Smooth muscle cell (in vitro differentiated cells): ENCODE data around the gene CYB5R2. TPM values are rescaled to one million over a fixed set of nuclear protein-coding genes. Genes with fewer than 3 reads are reported as not detected.
"Not testable (repeated sequence)": the region's sequence is repeated elsewhere in the genome, so short reads cannot be mapped to it uniquely, and the experiment has no call there.

Experiments
- DNase-seq: peaks from one replicate; lab custom pipeline; 2025; ENCODE audit not compliant: unreplicated experiment; lab: John Stamatoyannopoulos, UW
- H2AFZ ChIP-seq: fragments of 200-600 bp; sonication (generic); 2 replicates; pipeline ENCODE4 v1.6.0; 2016; ENCODE audit warnings: antibody characterized with exemption, low read depth, mild to moderate bottlenecking
- H3F3A ChIP-seq: fragments of 200-600 bp; sonication (generic); 2 replicates; pipeline ENCODE4 v1.6.0; 2017; ENCODE audit warnings: antibody characterized with exemption, low read depth
- H3K27ac ChIP-seq: fragments of 200-600 bp; sonication (generic); 2 replicates; pipeline ENCODE4 v1.5.1; 2016; ENCODE audit warnings: low read depth, mild to moderate bottlenecking
- H3K27me3 ChIP-seq: fragments of 200-600 bp; sonication (generic); 2 replicates; pipeline ENCODE4 v1.6.1; 2016; ENCODE audit warnings: low read depth, mild to moderate bottlenecking
- H3K36me3 ChIP-seq: fragments of 200-600 bp; sonication (generic); 2 replicates; pipeline ENCODE4 v1.5.1; 2016; ENCODE audit warnings: low read depth
- H3K4me1 ChIP-seq: fragments of 200-600 bp; sonication (generic); 2 replicates; pipeline ENCODE4 v1.5.1; 2016; ENCODE audit warnings: low read depth
- H3K4me2 ChIP-seq: fragments of 200-600 bp; sonication (generic); 2 replicates; pipeline ENCODE4 v1.6.0; 2016; ENCODE audit warnings: mild to moderate bottlenecking
- H3K4me3 ChIP-seq: fragments of 200-600 bp; sonication (generic); 2 replicates; pipeline ENCODE4 v1.5.1; 2016; ENCODE audit warnings: mild to moderate bottlenecking
- H3K79me2 ChIP-seq: fragments of 200-600 bp; sonication (generic); 2 replicates; pipeline ENCODE4 v1.6.0; 2016; ENCODE audit warnings: low read depth, mild to moderate bottlenecking
- H3K9ac ChIP-seq: fragments of 200-600 bp; sonication (generic); 2 replicates; pipeline ENCODE4 v1.6.0; 2016; ENCODE audit warnings: low read depth
- H3K9me3 ChIP-seq: fragments of 200-600 bp; sonication (generic); replicated peaks from 2 replicates; pipeline ENCODE4 v1.5.1; 2016; ENCODE audit warnings: low read depth
- H4K20me1 ChIP-seq: fragments of 200-600 bp; sonication (generic); 2 replicates; pipeline ENCODE4 v1.6.0; 2016; ENCODE audit warnings: low read depth
- WGBS: methylation state at CpG from one replicate; pipeline ENCODE4 v1.1.7; 2016; ENCODE audit warnings: low lambda C conversion rate; 5-methylcytosine and 5-hydroxymethylcytosine counted together
- polyA plus RNA-seq: library from polyadenylated mRNA; unstranded; fragments of >200 nt; fragmentation: Nextera tagmentation; extraction: Ambion mirVana; gene quantifications from 2 replicates; pipeline ENCODE4 v1.2.1, GENCODE V29; 2016
- total RNA-seq: library from RNA; depleted of rRNA; stranded (reverse); fragments of >200 nt; gene quantifications from 2 replicates; pipeline ENCODE4 v1.2.3, GENCODE V29; 2014
- TF ChIP-seq, protein P1 (sequence below): fragments of 200-600 bp; sonication (generic); IDR thresholded peaks from 2 replicates; pipeline ENCODE4 v1.5.1; 2017; ENCODE audit warnings: borderline replicate concordance, mild to moderate bottlenecking, antibody characterized with exemption; ENCODE audit not compliant: insufficient read depth, poor library complexity, severe bottlenecking

CYB5R2 gene
- total and polyA plus RNA-seq, 2 experiments from 2014 or later, result 32.4 to 45.1 TPM

DNA sequence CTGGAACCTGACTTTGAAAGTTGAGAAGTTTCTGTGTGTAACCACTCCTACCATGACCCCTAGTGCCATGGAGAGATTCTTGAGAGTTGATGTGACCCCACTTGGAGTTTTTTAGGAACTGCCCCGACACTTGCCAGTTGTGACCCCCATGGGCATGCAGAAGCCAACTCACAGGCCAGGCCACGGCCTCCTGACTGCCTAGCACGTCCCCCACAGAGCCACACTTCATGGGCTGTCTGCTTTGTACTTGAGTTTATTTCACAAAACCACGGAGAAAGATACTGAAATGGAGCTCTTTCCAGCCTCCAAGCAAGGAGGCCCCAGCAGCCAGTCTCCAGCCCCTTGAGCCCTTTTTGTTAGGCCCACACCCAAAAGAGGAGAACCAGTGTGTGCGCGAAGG is 8.4 kb downstream of the CYB5R2 start:
- H3K4me1 ChIP-seq, result peaks cover 14% of the 10 kb centered on the region
- WGBS, result 82% methylated on average over 6 of the region's 6 CpGs
- no peak for DNase-seq

DNA sequence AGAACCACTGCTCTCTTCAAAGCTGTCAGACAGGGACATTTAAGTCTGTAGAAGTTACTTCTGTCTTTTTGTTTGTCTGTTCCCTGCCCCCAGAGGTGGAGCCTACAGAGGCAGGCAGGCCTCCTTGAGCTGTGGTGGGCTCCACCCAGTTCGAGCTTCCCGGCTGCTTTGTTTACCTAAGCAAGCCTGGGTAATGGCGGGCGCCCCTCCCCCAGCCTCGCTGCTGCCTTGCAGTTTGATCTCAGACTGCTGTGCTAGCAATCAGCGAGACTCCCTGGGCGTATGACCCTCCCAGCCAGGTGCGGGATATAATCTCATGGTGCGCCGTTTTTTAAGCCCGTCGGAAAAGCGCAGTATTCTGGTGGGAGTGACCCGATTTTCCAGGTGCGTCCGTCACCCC is 9.8 kb downstream of the CYB5R2 start:
- H4K20me1 ChIP-seq, H3K4me3 ChIP-seq, H3K79me2 ChIP-seq, H3K4me2 ChIP-seq, H3K9ac ChIP-seq, DNase-seq, H2AFZ ChIP-seq, H3F3A ChIP-seq, H3K9me3 ChIP-seq, H3K27ac ChIP-seq, H3K36me3 ChIP-seq, H3K27me3 ChIP-seq: not testable (repeated sequence)
- H3K4me1 ChIP-seq, result peaks cover 14% of the 10 kb centered on the region
- WGBS, result 89% methylated on average over 16 of the region's 16 CpGs

More for the DNA sequence above, 8.4 kb downstream of the CYB5R2 start:
- TF ChIP-seq, protein P1, sequence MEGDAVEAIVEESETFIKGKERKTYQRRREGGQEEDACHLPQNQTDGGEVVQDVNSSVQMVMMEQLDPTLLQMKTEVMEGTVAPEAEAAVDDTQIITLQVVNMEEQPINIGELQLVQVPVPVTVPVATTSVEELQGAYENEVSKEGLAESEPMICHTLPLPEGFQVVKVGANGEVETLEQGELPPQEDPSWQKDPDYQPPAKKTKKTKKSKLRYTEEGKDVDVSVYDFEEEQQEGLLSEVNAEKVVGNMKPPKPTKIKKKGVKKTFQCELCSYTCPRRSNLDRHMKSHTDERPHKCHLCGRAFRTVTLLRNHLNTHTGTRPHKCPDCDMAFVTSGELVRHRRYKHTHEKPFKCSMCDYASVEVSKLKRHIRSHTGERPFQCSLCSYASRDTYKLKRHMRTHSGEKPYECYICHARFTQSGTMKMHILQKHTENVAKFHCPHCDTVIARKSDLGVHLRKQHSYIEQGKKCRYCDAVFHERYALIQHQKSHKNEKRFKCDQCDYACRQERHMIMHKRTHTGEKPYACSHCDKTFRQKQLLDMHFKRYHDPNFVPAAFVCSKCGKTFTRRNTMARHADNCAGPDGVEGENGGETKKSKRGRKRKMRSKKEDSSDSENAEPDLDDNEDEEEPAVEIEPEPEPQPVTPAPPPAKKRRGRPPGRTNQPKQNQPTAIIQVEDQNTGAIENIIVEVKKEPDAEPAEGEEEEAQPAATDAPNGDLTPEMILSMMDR, result no peak
- H3K27me3 ChIP-seq, result no peaks in the 10 kb centered on the region
- H3K27ac ChIP-seq, result no peak overlapping the region
- peaks cover 8% of the 10 kb centered on the region for H3F3A ChIP-seq
- H3K79me2 ChIP-seq, result no peaks in the 10 kb centered on the region
- H3K36me3 ChIP-seq, result no peaks in the 10 kb centered on the region
- no peak overlapping the region for H2AFZ ChIP-seq
- no peak overlapping the region for H3K4me3 ChIP-seq
- H4K20me1 ChIP-seq, result no peaks in the 10 kb centered on the region
- H3K4me2 ChIP-seq, result no peak overlapping the region
- no peaks in the 10 kb centered on the region for H3K9me3 ChIP-seq
- no peak overlapping the region for H3K9ac ChIP-seq

DNA sequence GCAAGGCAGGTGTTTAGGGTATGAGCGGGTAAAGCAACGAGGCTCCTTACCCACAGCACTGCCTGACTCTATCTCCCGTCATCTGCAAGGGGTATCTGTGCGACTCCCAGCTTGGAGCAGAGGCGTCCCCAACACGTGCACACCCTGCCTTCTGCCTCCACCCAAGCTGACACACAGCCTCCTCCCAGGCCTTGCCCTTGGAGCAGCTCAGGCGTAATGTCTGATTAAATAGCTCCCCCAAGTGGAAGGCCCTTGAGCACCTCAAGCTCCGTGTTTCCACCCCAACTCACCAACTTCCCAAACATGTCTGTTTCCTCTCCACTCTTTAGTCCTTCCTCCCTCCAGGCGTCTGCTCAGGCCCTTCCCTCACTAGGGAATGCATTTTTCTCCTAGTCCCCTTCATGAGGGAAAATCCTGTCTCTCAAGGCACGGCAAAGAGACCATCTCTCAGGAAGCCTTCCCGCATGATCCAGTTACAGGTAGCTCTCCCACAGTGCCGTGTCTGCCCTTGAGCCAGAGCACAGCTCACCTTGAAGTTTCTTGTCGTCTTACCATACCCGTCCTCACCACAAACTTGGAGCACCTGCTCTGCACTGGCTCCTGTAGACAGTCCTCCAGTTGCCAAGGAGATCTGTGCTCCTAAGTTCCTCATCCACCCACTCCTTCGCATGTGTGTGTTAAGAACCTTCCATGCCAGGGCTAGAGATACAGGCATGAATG is 15.8 kb downstream of the CYB5R2 start:
- Histone ChIP-seq H3K79me2 (no peaks in the 10 kb centered on the region), H3K4me2 (no peak overlapping the region), H3K27me3 (no peaks in the 10 kb centered on the region), H2AFZ (no peak overlapping the region), H3K36me3 (no peaks in the 10 kb centered on the region), H3K27ac (no peak overlapping the region), H3F3A (no peaks in the 10 kb centered on the region), H3K4me1 (no peaks in the 10 kb centered on the region), H4K20me1 (no peaks in the 10 kb centered on the region), H3K9ac (no peak overlapping the region), H3K4me3 (no peak overlapping the region), H3K9me3 (no peaks in the 10 kb centered on the region)
- no peak for DNase-seq
- TF ChIP-seq, protein P1, result peak; percentile 37
- 76% methylated on average over 15 of the region's 15 CpGs for WGBS

DNA sequence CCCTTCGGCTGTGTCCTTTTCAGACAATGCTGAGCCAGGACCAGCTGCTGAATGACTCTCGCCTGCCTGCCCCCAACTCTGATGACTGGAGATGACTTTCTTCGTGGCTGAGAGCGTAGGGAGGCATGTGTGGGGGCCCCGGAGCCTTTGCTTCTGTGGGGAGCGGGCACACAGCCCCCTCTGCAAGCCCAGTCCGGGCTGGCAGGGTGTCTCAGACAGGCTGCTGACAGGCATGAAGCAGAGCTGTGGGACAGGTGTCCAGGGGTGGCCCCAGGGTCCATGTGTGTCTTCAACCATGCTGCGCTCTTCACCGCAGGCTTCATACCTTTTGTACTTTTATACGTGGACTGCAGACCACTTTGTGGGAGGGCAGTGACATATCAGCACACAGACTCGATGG is 16.6 kb downstream of the CYB5R2 start:
- DNase-seq, result no peak

More for the DNA sequence above, 16.6 kb downstream of the CYB5R2 start:
- Histone ChIP-seq H3F3A (no peaks in the 10 kb centered on the region), H3K27me3 (no peaks in the 10 kb centered on the region), H3K4me2 (no peak overlapping the region), H3K9ac (no peak overlapping the region), H3K36me3 (no peaks in the 10 kb centered on the region), H3K4me3 (no peak overlapping the region), H2AFZ (no peak overlapping the region), H3K4me1 (no peaks in the 10 kb centered on the region), H3K27ac (no peak overlapping the region), H3K79me2 (no peaks in the 10 kb centered on the region), H3K9me3 (no peaks in the 10 kb centered on the region), H4K20me1 (no peaks in the 10 kb centered on the region)
- 97% methylated on average over 11 of the region's 11 CpGs for WGBS
- TF ChIP-seq, protein P1, result no peak
